ENCODE data around the gene YWHAH.

The YWHAH gene

DNA sequence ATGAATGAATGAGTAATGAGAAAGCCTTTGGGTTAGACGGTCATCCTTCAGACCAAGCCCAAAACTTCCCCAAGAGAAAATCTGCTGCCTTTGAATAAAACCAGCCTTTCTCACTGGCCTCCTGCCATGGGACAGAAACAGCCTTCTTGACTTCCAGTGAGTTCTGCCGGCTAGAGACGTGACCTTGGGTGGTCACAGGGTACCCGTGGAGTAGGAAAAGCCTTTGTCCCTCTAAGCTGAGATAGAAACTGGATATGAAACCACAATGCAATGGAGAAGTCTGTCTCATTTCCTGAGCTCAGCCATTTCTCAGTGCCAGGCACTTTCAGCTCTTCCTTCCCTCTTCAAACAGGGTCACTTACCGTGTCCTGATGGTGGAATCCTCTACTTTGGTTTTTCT lies 21.2 kb upstream of the YWHAH start:
- no peak for DNase-seq (ENCODE audit: low read depth in 2 of 2)

GRCh38 chr22:31923747-31924146 lies 20.6 kb upstream of the YWHAH start:
- DNase-seq (ENCODE audit: low read depth in 2 of 2), result no peak

GRCh38 chr22:31925056-31925455 lies 19.3 kb upstream of the YWHAH start:
- DNase-seq (ENCODE audit: low read depth in 2 of 2), result no peak

- DNase-seq (ENCODE audit: low read depth in 2 of 2), result no peak
Measured at GRCh38 chr22:31926024-31926423, 18.3 kb upstream of the YWHAH start.

DNA sequence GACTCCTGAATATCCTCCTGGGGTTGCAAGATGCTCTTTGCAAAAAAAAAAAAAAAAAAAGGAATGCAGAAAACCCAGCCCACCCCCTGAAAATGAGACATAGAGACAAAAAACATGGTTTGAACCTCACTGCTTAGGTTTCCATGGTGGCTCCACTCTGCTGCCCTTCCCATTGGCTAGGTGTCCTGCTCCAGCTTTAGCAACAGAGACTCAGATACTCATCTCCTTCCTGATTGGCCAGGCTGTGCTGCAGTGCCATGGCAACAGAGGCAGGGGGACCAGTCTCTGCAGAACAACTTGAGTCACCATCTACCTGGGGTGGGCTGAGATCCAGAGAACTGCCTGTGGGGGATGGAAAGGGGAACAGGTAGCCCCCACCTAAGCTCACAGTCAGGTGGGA lies 17.4 kb upstream of the YWHAH start:
- no peak for DNase-seq (ENCODE audit: low read depth in 2 of 2)

DNA sequence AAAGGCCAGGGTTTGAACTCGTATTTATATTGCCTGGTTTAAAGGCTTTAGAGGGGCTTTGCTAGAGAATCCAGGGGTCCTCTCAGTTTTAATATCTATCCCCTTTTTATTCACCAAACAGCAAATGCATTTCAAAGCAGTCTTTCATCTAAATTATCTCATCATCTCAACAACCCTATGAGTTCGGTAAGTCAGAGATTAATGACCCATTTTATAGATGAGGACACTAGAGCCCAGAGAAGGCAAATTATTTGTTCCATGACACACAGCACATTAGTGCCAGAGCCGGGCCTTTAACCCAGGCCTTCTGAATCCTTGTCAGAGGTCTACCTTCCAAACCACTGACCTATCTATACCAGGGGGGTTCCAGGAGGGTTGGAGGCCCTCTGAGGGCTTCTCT lies 16.8 kb upstream of the YWHAH start:
- DNase-seq (ENCODE audit: low read depth in 2 of 2), result no peak

- DNase-seq (ENCODE audit: low read depth in 2 of 2), result no peak
Measured at GRCh38 chr22:31929167-31929930, 15.0 kb upstream of the YWHAH start.

DNA sequence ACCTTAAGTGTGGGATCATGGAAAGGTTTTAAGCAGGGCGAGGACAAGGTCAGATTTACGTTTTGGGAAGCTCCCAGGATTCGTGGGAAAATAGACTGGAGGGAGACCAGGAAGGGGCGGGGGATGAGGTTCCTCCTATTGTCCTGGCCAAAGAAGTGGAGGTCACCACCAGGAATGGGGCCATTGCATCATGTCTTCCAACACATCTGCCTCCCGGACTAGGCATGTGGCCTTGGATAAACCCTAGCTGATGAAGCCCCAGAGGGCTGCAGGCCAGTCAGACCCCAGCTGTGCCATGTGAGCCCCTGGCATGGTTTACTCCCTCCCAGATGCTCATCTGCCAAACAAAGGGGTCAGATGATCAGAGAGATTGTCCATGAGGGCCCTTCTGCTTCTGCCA lies 11.5 kb upstream of the YWHAH start:
- no peak for DNase-seq (ENCODE audit: low read depth in 2 of 2)

DNA sequence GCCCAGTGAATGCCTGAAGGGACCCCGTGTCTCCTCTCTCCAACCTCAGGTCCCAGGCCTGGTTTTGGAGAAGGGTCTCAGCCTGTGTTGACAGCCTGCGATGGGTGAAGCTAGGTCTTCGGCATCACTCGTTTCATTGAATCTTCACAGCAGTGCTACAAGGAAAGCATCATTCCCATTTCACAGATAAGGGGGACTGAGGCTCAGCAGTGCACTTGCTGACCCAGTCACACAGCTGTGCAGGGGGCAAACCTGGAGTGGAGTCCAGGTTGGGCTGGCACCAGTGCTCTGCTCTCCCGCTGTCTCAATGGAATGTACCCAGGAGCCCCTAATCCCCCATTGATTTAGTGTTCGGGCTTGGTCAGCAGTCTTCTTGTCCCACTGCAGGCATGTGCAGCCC lies 10.9 kb upstream of the YWHAH start:
- no peak for DNase-seq (ENCODE audit: low read depth in 2 of 2)

GRCh38 chr22:31933816-31934482 lies 10.4 kb upstream of the YWHAH start:
- DNase-seq (ENCODE audit: low read depth in 2 of 2), result no peak

GRCh38 chr22:31935961-31936635 lies 8.2 kb upstream of the YWHAH start:
- DNase-seq (ENCODE audit: low read depth in 2 of 2), result no peak

DNA sequence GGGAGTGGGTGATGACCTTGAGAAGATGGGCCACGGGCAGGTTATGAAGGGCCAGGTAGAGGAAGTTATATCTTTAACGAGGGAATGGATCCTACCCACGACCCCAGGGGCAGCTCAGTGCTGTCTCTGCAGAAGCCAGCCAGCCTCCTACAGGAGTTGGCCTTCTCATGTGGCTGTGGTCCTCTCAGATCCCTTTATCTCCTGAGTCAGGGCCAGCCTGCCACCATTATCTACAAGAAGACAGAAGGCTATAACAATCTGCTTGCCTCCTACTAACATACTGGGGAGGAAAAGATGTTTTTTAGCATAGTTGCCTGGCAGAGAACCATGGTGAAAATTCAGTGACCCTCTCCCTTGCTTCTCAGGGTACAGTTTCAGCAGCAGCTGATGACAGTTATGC lies 7.0 kb upstream of the YWHAH start:
- no peak for DNase-seq (ENCODE audit: low read depth in 2 of 2)

- no peak for DNase-seq (ENCODE audit: low read depth in 2 of 2)
Measured at GRCh38 chr22:31938296-31938695, 6.0 kb upstream of the YWHAH start.

- no peak for DNase-seq (ENCODE audit: low read depth in 2 of 2)
Measured at GRCh38 chr22:31940506-31940905, 3.8 kb upstream of the YWHAH start.

DNA sequence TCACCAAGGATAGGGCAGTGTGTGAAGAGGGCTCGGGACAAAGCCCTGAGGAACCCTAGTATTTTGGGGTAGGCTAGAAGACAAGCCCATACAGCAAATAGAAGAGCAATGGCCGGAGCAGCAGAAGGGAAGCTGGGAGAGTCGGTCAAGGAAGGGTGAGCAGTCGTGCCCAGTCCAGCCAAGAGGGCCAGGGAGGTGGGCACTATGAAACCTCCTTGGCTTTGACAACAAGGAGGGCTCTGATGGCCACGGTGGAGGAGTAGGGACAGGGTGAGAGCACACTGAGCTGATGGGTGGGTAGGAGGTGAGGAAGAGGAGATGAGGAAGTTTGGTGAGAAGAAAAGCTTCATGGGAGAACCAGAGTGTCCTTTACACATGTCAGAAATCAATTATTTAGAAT lies 2.2 kb upstream of the YWHAH start:
- no peak for DNase-seq (ENCODE audit: low read depth in 2 of 2)

GRCh38 chr22:31943206-31943977 lies 943 bp upstream of the YWHAH start:
- no peak for DNase-seq (ENCODE audit: low read depth in 2 of 2)

- DNase-seq (ENCODE audit: low read depth in 2 of 2), result no peak
Measured at GRCh38 chr22:31944700-31945442, 536 bp downstream of the YWHAH start.

DNA sequence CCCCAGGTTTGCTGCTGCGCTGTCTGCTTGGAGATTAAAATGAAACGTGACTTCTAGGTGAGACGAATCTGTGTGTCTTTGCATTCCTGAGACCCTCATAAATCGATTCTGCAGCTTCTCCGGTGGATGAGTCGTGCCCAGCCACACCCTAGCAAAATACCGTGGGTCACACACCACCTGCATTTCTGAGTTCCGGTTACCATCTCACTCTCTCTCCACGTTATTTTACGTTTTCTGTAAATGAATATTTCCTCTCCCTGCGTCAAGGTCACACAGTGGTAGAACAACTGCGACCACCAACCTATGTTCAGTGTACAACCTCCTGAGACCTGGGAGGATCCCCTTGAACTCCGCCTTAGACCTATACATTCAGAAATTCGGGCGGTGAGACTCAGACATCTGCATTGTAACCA lies 1.1 kb downstream of the YWHAH start:
- DNase-seq (ENCODE audit: low read depth in 2 of 2), result no peak

DNA sequence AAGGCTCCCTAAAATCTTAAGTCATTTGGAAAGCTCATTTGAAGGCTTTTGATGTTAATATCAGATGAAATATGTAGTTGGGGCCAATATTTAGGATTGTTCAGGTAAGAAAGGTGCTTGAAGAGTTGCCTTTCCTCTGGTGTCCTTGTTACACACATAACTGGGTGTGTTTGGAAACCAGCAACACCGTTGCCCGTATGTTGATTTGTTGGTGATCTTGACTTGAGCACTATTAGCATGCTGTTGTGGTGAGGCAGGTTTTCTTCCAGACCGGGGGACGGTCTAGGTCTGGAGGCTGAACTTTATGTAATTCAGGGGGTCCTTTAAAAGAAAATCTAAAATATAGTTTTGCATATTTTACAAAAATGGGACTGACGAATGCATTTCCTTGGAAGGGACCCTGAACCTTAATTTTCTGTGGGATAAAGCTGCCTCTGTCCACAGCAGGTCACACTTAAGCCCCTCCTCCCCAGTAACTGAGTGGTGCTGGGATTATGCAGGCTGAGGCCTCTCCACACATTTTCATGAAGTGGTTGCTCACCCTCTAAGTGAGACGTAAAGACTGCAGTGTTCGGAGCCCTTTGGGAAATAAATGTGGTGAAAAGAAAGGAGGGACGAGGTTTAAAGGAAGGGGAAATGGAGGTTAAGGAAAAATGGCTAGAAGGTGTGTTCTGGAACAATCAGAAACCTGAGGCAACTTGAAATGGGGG lies 1.8 kb downstream of the YWHAH start:
- no peak for DNase-seq (ENCODE audit: low read depth in 2 of 2)

- no peak for DNase-seq (ENCODE audit: low read depth in 2 of 2)
Measured at GRCh38 chr22:31947296-31947695, 3.0 kb downstream of the YWHAH start.

- no peak for DNase-seq (ENCODE audit: low read depth in 2 of 2)
Measured at GRCh38 chr22:31948002-31948401, 3.7 kb downstream of the YWHAH start.

Data from stimulated activated CD4-positive, alpha-beta T cell treated with anti-CD3 and anti-CD28 coated beads, Interleukin-1b, Interleukin-23, amount 100 ng/mL, for 1 hour (primary cell).